Tibial nerve (tissue), 4 donors: ENCODE results near the gene KRT222. TPM values are rescaled to one million over a fixed set of nuclear protein-coding genes. Genes with fewer than 3 reads are reported as not detected.

Experiments used
- DNase-seq, 2 donors: peaks; one replicate each; pipeline ENCODE4 v3.0.0-alpha.2; 2019; ENCODE audit warnings: low spot score in 2 of 2
- H3K27ac ChIP-seq, 4 donors: fragments of 200-600 bp; sonication (generic) in 3 of 4; one replicate each; pipeline ENCODE4 v1.5.1; 2017 to 2019; ENCODE audit warnings: mild to moderate bottlenecking in 1 of 4
- H3K27me3 ChIP-seq, 2 donors: fragments of 200-600 bp; sonication (generic) in 1 of 2; one replicate each; pipeline versions ENCODE4 v1.5.1 to v1.6.0; 2017 to 2019
- H3K36me3 ChIP-seq, 3 donors: fragments of 200-600 bp; sonication (generic); one replicate each; pipeline ENCODE4 v1.5.1; 2018 to 2019
- H3K4me1 ChIP-seq, 4 donors: fragments of 200-600 bp; sonication (generic) in 3 of 4; one replicate each; pipeline ENCODE4 v1.5.1; 2017 to 2019
- H3K4me3 ChIP-seq, 4 donors: fragments of 200-600 bp; sonication (generic) in 3 of 4; one replicate each; pipeline ENCODE4 v1.5.1; 2017 to 2019; ENCODE audit warnings: mild to moderate bottlenecking in 1 of 4, moderate library complexity in 1 of 4
- H3K9me3 ChIP-seq, 4 donors: fragments of 200-600 bp; sonication (generic) in 3 of 4; one replicate each; pipeline ENCODE4 v1.5.1; 2017 to 2019
- CTCF ChIP-seq, 5 experiments: fragments of 200-600 bp in 3 of 5; fragments of 450-650 bp in 2 of 5; sonication (generic) in 3 of 5; IDR thresholded peaks; one replicate each; pipeline ENCODE4 v1.5.1; 2016 to 2019; ENCODE audit warnings: antibody characterized with exemption in 5 of 5, mild to moderate bottlenecking in 3 of 5, moderate library complexity in 2 of 5
- EP300 ChIP-seq, 2 donors: sonication (generic); formaldehyde crosslinking; IDR thresholded peaks; one replicate each; pipeline ENCODE4 v1.6.1; 2017; ENCODE audit warnings: antibody characterized with exemption in 2 of 2, mild to moderate bottlenecking in 1 of 2
- POLR2A ChIP-seq, 2 donors: fragments of 450-650 bp; IDR thresholded peaks; one replicate each; pipeline ENCODE4 v1.6.1; 2017; ENCODE audit warnings: antibody characterized with exemption in 2 of 2, mild to moderate bottlenecking in 2 of 2, moderate library complexity in 2 of 2
- WGBS, 2 donors: methylation state at CpG; one replicate each; pipeline ENCODE4 v1.1.5; 2018; 5-methylcytosine and 5-hydroxymethylcytosine counted together
- total RNA-seq, 4 donors: library from RNA; depleted of rRNA; stranded (reverse); fragments of >200 nt; gene quantifications; one replicate each; pipeline ENCODE4 v1.1.0, GENCODE V29; 2016

KRT222 gene
- total RNA-seq, 4 donors from 2014 or later = 2.7 to 17.9 (median 7.6) TPM

GRCh38 chr17:40623419-40624210 is 41.4 kb downstream of the KRT222 start:
- no peak for DNase-seq
- H3K4me1 ChIP-seq = peaks cover 0 to 39% (median 2%) of the 10 kb centered on the region in 4 donors
- WGBS, 2 donors = 84 to 85% methylated on average over 12 of the region's 12 CpGs
- H3K27ac ChIP-seq = no peak overlapping the region
- H3K4me3 ChIP-seq = no peak overlapping the region
- no peaks in the 10 kb centered on the region for H3K27me3 ChIP-seq
- no peaks in the 10 kb centered on the region for H3K9me3 ChIP-seq
- TF ChIP-seq POLR2A (IDR thresholded peaks at IDR 0.05) (no peak), EP300 (IDR thresholded peaks at IDR 0.05) (no peak), CTCF (IDR thresholded peaks at IDR 0.05) (no peak)
- peaks cover 0 to 16% (median 0%) of the 10 kb centered on the region in 3 donors for H3K36me3 ChIP-seq

GRCh38 chr17:40622509-40622928 is 42.5 kb downstream of the KRT222 start:
- TF ChIP-seq EP300 (IDR thresholded peaks at IDR 0.05) (no peak), CTCF (IDR thresholded peaks at IDR 0.05) (no peak), POLR2A (IDR thresholded peaks at IDR 0.05) (no peak)
- Histone ChIP-seq H3K4me1 (peaks cover 0 to 39% (median 2%) of the 10 kb centered on the region in 4 donors), H3K27ac (peak overlapping the region in 1 of 4 donors; percentile 73), H3K4me3 (no peak overlapping the region), H3K36me3 (peaks cover 0 to 5% (median 0%) of the 10 kb centered on the region in 3 donors), H3K9me3 (no peaks in the 10 kb centered on the region), H3K27me3 (no peaks in the 10 kb centered on the region)
- no peak for DNase-seq
- WGBS, 2 donors = 55 to 69% methylated on average over 3 of the region's 3 CpGs

GRCh38 chr17:40621578-40621977 is 43.4 kb downstream of the KRT222 start:
- TF ChIP-seq CTCF (IDR thresholded peaks at IDR 0.05) = no peak
- TF ChIP-seq POLR2A (IDR thresholded peaks at IDR 0.05) = no peak
- TF ChIP-seq EP300 (IDR thresholded peaks at IDR 0.05) = no peak
- Histone ChIP-seq H3K4me1 (peaks cover 0 to 39% (median 2%) of the 10 kb centered on the region in 4 donors), H3K9me3 (no peaks in the 10 kb centered on the region), H3K4me3 (no peak overlapping the region), H3K27ac (peak overlapping the region in 2 of 4 donors; percentile 61 to 73), H3K36me3 (no peaks in the 10 kb centered on the region), H3K27me3 (no peaks in the 10 kb centered on the region)
- WGBS, 2 donors = 50 to 53% methylated on average over 8 of the region's 8 CpGs
- no peak for DNase-seq

- H3K9me3 ChIP-seq = no peaks in the 10 kb centered on the region
- no peak overlapping the region for H3K4me3 ChIP-seq
- DNase-seq = no peak
- 76 to 87% methylated on average over 6 of the region's 6 CpGs for WGBS, 2 donors
- peak overlapping the region in 2 of 4 donors; percentile 61 to 73 for H3K27ac ChIP-seq
- no peaks in the 10 kb centered on the region for H3K27me3 ChIP-seq
- TF ChIP-seq POLR2A (IDR thresholded peaks at IDR 0.05) (no peak), EP300 (IDR thresholded peaks at IDR 0.05) (no peak)
- no peaks in the 10 kb centered on the region for H3K36me3 ChIP-seq
- peaks cover 0 to 40% (median 3%) of the 10 kb centered on the region in 4 donors for H3K4me1 ChIP-seq
Observed at GRCh38 chr17:40621019-40621418, 44.0 kb downstream of the KRT222 start.

- WGBS, 2 donors = 75 to 82% methylated on average over 16 of the region's 16 CpGs
- Histone ChIP-seq H3K27ac (peak overlapping the region in 1 of 4 donors; percentile 73), H3K4me3 (no peak overlapping the region), H3K27me3 (no peaks in the 10 kb centered on the region), H3K9me3 (no peaks in the 10 kb centered on the region), H3K4me1 (peaks cover 0 to 48% (median 6%) of the 10 kb centered on the region in 4 donors), H3K36me3 (no peaks in the 10 kb centered on the region)
- DNase-seq = no peak
- no peak for TF ChIP-seq EP300 (IDR thresholded peaks at IDR 0.05)
- no peak for TF ChIP-seq CTCF (IDR thresholded peaks at IDR 0.05)
- TF ChIP-seq POLR2A (IDR thresholded peaks at IDR 0.05) = no peak
Observed at GRCh38 chr17:40618754-40619625, 46.0 kb downstream of the KRT222 start.
